K562 (cell line): ENCODE data around the gene SCUBE1. TPM values are rescaled to one million over a fixed set of nuclear protein-coding genes. Genes with fewer than 3 reads are reported as not detected.

Experiments used
- GABPA ChIP-seq: fragments of 200-800 bp; sonication (Bioruptor generic); conservative IDR thresholded peaks from 2 replicates; pipeline ENCODE4 v1.6.1; 2016; ENCODE audit warnings: low read depth, missing genetic modification characterization, missing compliant biosample characterization
- KLF13 ChIP-seq: fragments of 450-650 bp; IDR thresholded peaks from 2 replicates; pipeline ENCODE4 v1.6.1; 2016; ENCODE audit warnings: missing genetic modification characterization, low read depth, mild to moderate bottlenecking, missing compliant biosample characterization, moderate library complexity, borderline replicate concordance
- PPARD ChIP-seq: fragments of 250-450 bp; sonication (Bioruptor Pico); IDR thresholded peaks from 2 replicates; pipeline ENCODE4 v1.8.0; 2022; ENCODE audit warnings: inconsistent platforms, mild to moderate bottlenecking, moderate library complexity
- RFX5 ChIP-seq: IDR thresholded peaks from 2 replicates; pipeline ENCODE4 v1.6.1; 2011; ENCODE audit warnings: low read depth, mild to moderate bottlenecking, improper control_type of control experiment, low read length
- SREBF2 ChIP-seq: sonication (generic); formaldehyde crosslinking; IDR thresholded peaks from 2 replicates; pipeline ENCODE4 v1.4.0; 2020; ENCODE audit warnings: mild to moderate bottlenecking, missing genetic modification reagents
- polyA plus RNA-seq, 8 experiments: library from polyadenylated mRNA; depleted of rRNA in 4 of 8; stranded (reverse) in 5 of 8; unstranded in 3 of 8; fragments of >200 nt; fragmentation: Nextera tagmentation in 2 of 8; fragmentation: Illumina TruSeq in 1 of 8; extraction: Ambion mirVana in 2 of 8; extraction: Trizol in 1 of 8; gene quantifications; 2 replicates each; pipeline versions ENCODE4 v1.2.1 to v1.2.3, GENCODE V29; 2011 to 2014; ENCODE audit warnings: inconsistent platforms in 1 of 8, missing spikeins in 1 of 8
- total RNA-seq, 7 experiments: library from RNA; depleted of rRNA in 6 of 7; stranded (reverse); fragments of >200 nt in 6 of 7; fragmentation: Illumina TruSeq in 2 of 7; extraction: Trizol in 2 of 7; gene quantifications; 2 replicates each; pipeline versions ENCODE4 v1.2.1 to v1.2.3, GENCODE V29; 2011 to 2021; ENCODE audit warnings: low replicate concordance in 1 of 7
- TF ChIP-seq, protein P1 (sequence below): fragments of 250-450 bp; sonication (Bioruptor Pico); IDR thresholded peaks from 2 replicates; pipeline ENCODE4 v1.5.0; 2021; ENCODE audit warnings: mild to moderate bottlenecking, borderline replicate concordance
- TF ChIP-seq, protein P2 (sequence below): fragments of 250-450 bp; sonication (Bioruptor Pico); IDR thresholded peaks from 2 replicates; pipeline ENCODE4 v1.5.0; 2021; ENCODE audit warnings: mild to moderate bottlenecking, moderate library complexity
- TF ChIP-seq, protein P3 (sequence below): fragments of 250-450 bp; sonication (Bioruptor Pico); IDR thresholded peaks from 2 replicates; pipeline ENCODE4 v1.8.0; 2022; ENCODE audit warnings: inconsistent platforms, mild to moderate bottlenecking, moderate library complexity, borderline replicate concordance

The SCUBE1 gene
- total and polyA plus RNA-seq, 9 of the 15 experiments (the other 6 are each of a cell fraction or from before 2014, with no cell fraction given): 0.03 to 0.47 (median 0.29) TPM; not detected in 6

DNA sequence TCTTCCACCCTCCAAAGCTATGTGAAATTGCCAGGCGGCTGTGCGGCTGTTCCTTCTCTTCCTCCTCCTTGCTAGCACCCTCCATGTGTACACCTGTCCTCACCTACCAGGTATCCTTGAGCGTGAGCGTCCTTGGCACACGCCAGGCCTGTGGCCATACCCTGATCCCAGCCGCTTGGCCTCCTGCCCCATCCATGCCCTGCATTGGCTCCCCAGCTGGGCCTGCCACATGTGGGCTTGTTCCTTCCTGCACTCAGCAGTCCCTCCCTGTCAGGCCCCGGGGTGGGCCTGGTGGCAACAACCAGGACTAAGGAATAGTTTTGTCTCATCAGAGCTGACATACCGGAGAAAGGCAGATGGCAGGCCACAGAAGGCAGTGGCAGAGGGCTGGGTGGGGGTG is 40.0 kb downstream of the SCUBE1 start (continued):
- TF ChIP-seq, protein P1, sequence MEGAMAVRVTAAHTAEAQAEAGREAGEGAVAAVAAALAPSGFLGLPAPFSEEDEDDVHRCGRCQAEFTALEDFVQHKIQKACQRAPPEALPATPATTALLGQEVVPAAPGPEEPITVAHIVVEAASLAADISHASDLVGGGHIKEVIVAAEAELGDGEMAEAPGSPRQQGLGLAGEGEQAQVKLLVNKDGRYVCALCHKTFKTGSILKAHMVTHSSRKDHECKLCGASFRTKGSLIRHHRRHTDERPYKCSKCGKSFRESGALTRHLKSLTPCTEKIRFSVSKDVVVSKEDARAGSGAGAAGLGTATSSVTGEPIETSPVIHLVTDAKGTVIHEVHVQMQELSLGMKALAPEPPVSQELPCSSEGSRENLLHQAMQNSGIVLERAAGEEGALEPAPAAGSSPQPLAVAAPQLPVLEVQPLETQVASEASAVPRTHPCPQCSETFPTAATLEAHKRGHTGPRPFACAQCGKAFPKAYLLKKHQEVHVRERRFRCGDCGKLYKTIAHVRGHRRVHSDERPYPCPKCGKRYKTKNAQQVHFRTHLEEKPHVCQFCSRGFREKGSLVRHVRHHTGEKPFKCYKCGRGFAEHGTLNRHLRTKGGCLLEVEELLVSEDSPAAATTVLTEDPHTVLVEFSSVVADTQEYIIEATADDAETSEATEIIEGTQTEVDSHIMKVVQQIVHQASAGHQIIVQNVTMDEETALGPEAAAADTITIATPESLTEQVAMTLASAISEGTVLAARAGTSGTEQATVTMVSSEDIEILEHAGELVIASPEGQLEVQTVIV (CRISPR knock-in tag): no peak
- TF ChIP-seq SREBF2 (CRISPR knock-in tag) (no peak), KLF13 (tag) (no peak), GABPA (tag) (no peak), RFX5 (no peak), PPARD (no peak)
- TF ChIP-seq, protein P2, sequence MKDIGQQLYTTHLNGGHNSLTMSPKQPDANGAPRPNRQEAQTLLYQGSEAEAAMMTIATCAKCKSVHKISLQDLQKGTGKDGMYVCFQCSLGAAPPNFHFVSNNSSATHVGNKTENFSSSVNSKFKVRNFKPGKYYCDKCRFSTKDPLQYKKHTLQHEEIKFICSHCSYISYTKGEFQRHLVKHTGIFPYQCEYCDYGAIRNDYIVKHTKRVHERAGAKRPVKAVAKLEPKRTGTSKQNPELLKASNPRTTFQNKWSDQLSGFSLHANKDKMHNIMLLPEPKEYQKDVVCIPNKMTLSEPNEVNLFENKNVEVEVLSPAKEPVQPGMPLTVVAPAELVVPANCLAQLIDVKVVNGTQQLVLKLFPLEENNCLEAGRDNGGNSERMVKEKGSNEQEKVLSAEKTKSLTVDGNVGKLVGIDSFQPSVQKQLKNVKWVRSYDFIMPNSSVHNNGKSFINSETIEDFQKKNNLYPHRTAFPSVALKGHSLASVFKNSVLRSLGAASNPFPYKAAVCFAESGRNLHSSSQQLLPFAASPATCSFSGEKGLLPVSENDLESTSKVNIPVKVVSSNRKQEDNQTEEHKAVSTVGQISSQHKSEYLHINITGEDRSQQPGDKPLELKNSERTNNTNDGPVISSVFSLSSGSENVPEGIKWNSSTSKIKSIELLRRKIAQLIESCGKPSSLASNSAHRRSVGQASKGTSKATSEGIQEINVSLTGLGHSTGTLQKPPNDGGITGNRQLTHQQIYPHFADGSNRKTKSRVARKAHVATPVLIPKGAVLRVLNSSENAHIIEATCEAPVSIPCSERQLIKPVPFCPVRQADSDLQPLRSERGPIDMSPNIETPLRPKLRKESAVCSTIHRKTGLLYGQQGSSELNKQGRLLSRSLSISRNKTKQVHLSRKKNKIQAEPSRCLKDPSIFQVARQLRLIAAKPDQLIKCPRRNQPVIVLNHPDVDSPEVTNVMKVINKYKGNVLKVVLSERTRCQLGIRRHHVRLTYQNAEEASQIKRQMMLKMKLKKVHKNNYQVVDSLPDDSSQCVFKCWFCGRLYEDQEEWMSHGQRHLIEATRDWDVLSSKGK (CRISPR knock-in tag): no peak
- TF ChIP-seq, protein P3, sequence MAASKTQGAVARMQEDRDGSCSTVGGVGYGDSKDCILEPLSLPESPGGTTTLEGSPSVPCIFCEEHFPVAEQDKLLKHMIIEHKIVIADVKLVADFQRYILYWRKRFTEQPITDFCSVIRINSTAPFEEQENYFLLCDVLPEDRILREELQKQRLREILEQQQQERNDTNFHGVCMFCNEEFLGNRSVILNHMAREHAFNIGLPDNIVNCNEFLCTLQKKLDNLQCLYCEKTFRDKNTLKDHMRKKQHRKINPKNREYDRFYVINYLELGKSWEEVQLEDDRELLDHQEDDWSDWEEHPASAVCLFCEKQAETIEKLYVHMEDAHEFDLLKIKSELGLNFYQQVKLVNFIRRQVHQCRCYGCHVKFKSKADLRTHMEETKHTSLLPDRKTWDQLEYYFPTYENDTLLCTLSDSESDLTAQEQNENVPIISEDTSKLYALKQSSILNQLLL (CRISPR knock-in tag): no peak
